GM23338 (cell line): ENCODE data around the gene NRXN2. TPM values are rescaled to one million over a fixed set of nuclear protein-coding genes. Genes with fewer than 3 reads are reported as not detected.

Experiments
- ATAC-seq: fragments of 200-7000 bp; cut with Tn5 transposase; 3 replicates; pipeline ENCODE4 v1.9.1; 2020
- DNase-seq: peaks from one replicate; pipeline ENCODE4 v3.0.0-alpha.2; 2015; ENCODE audit warnings: low spot score
- H2AFZ ChIP-seq: fragments of 200-600 bp; sonication (generic); 2 replicates; pipeline ENCODE4 v1.8.0; 2016; ENCODE audit warnings: antibody characterized with exemption, mild to moderate bottlenecking, moderate library complexity
- H3F3A ChIP-seq: fragments of 200-600 bp; sonication (generic); replicated peaks from 2 replicates; pipeline ENCODE4 v1.8.0; 2017; ENCODE audit warnings: antibody characterized with exemption, mixed run types, low read depth
- H3K27ac ChIP-seq: fragments of 200-600 bp; sonication (generic); 2 replicates; pipeline ENCODE4 v1.6.1; 2016; ENCODE audit warnings: low read depth
- H3K27me3 ChIP-seq: fragments of 200-600 bp; sonication (generic); 2 replicates; pipeline ENCODE4 v1.8.0; 2016; ENCODE audit warnings: mild to moderate bottlenecking, mixed run types, moderate library complexity; ENCODE audit not compliant: insufficient read depth
- H3K36me3 ChIP-seq: fragments of 200-600 bp; sonication (generic); 2 replicates; pipeline ENCODE4 v1.8.0; 2016; ENCODE audit warnings: mild to moderate bottlenecking; ENCODE audit not compliant: insufficient read depth
- H3K4me1 ChIP-seq: fragments of 200-600 bp; sonication (generic); 2 replicates; pipeline ENCODE4 v1.8.0; 2016; ENCODE audit warnings: mild to moderate bottlenecking, moderate library complexity; ENCODE audit not compliant: insufficient read depth
- H3K4me2 ChIP-seq: fragments of 200-600 bp; sonication (generic); 2 replicates; pipeline ENCODE4 v1.7.1; 2017; ENCODE audit warnings: mixed run types
- H3K4me3 ChIP-seq: fragments of 200-600 bp; sonication (generic); 2 replicates; pipeline ENCODE4 v1.6.1; 2016; ENCODE audit warnings: mixed run types
- H3K79me2 ChIP-seq: fragments of 200-600 bp; sonication (generic); replicated peaks from 2 replicates; pipeline ENCODE4 v1.8.0; 2017; ENCODE audit warnings: mild to moderate bottlenecking; ENCODE audit not compliant: insufficient read depth
- H3K9me2 ChIP-seq: fragments of 200-600 bp; sonication (generic); 2 replicates; pipeline ENCODE4 v1.8.0; 2017; ENCODE audit not compliant: insufficient read depth
- H4K20me1 ChIP-seq: fragments of 200-600 bp; sonication (generic); replicated peaks from 2 replicates; pipeline ENCODE4 v1.8.0; 2017; ENCODE audit warnings: mild to moderate bottlenecking; ENCODE audit not compliant: insufficient read depth
- H3K27ac Mint-ChIP-seq: 2 replicates; pipeline ENCODE4 v1.8.0; 2020; ENCODE audit warnings: inconsistent platforms, mild to moderate bottlenecking, moderate library complexity, mixed read lengths
- H3K27me3 Mint-ChIP-seq: 3 replicates; pipeline ENCODE4 v1.8.0; 2022; ENCODE audit warnings: low read depth, mild to moderate bottlenecking, moderate library complexity, mixed read lengths, inconsistent platforms; ENCODE audit not compliant: insufficient read depth, poor library complexity
- H3K36me3 Mint-ChIP-seq: 3 replicates; pipeline ENCODE4 v1.8.0; 2021; ENCODE audit warnings: low read depth, mild to moderate bottlenecking, inconsistent platforms, moderate library complexity, mixed read lengths
- H3K4me1 Mint-ChIP-seq: 3 replicates; pipeline ENCODE4 v1.8.0; 2020; ENCODE audit warnings: mild to moderate bottlenecking, inconsistent platforms, mixed read lengths
- H3K4me3 Mint-ChIP-seq: 3 replicates; pipeline ENCODE4 v1.8.0; 2021; ENCODE audit warnings: moderate library complexity, mild to moderate bottlenecking, inconsistent platforms, mixed read lengths
- H3K9me3 Mint-ChIP-seq: 3 replicates; pipeline ENCODE4 v1.8.0; 2020; ENCODE audit warnings: moderate library complexity, mild to moderate bottlenecking, inconsistent platforms, mixed read lengths
- CREB1 ChIP-seq: fragments of 250-450 bp; sonication (Bioruptor Pico); IDR thresholded peaks from 2 replicates; pipeline ENCODE4 v1.5.0; 2020; ENCODE audit warnings: low read depth, mild to moderate bottlenecking, moderate library complexity
- EZH2 ChIP-seq: fragments of 200-600 bp; sonication (generic); IDR thresholded peaks from one replicate; pipeline ENCODE4 v1.8.0; 2017; ENCODE audit warnings: antibody characterized with exemption, mild to moderate bottlenecking, low read depth; ENCODE audit not compliant: unreplicated experiment
- JUNB ChIP-seq: IDR thresholded peaks from one replicate; pipeline ENCODE4 v1.6.1; 2016; ENCODE audit warnings: antibody characterized with exemption; ENCODE audit not compliant: unreplicated experiment
- NANOG ChIP-seq: IDR thresholded peaks from 2 replicates; pipeline ENCODE4 v1.6.1; 2016; ENCODE audit warnings: antibody characterized with exemption, borderline replicate concordance
- POLR2AphosphoS5 ChIP-seq: IDR thresholded peaks from 2 replicates; pipeline ENCODE4 v1.6.1; 2016; ENCODE audit warnings: antibody characterized with exemption, low read depth
- STAT1 ChIP-seq: IDR thresholded peaks from one replicate; pipeline ENCODE4 v1.6.1; 2016; ENCODE audit warnings: antibody characterized with exemption; ENCODE audit not compliant: unreplicated experiment
- polyA plus RNA-seq: library from polyadenylated mRNA; unstranded; fragments of >200 nt; fragmentation: Nextera tagmentation; extraction: Ambion mirVana; gene quantifications from 2 replicates; pipeline ENCODE4 v1.2.1, GENCODE V29; 2016
- total RNA-seq: library from RNA; depleted of rRNA; stranded (reverse); fragments of >200 nt; shearing (Covaris generic); gene quantifications from 2 replicates; pipeline ENCODE4 v1.2.3, GENCODE V29; 2014
- TF ChIP-seq, protein P1 (sequence below), 2 experiments: fragments of 200-600 bp in 1 of 2; sonication (generic) in 1 of 2; conservative IDR thresholded peaks; 2 replicates each; pipeline versions ENCODE4 v1.5.1 to v1.6.1; 2016 to 2017; ENCODE audit warnings: antibody characterized with exemption in 2 of 2, low read depth in 2 of 2, mild to moderate bottlenecking in 2 of 2, moderate library complexity in 1 of 2
- TF ChIP-seq, protein P2 (sequence below): IDR thresholded peaks from 2 replicates; pipeline ENCODE4 v1.6.1; 2016; ENCODE audit warnings: antibody characterized with exemption
- TF ChIP-seq, protein P3 (sequence below): fragments of 250-450 bp; sonication (Bioruptor Pico); IDR thresholded peaks from 2 replicates; pipeline ENCODE4 v1.5.0; 2020; ENCODE audit warnings: mild to moderate bottlenecking, moderate library complexity

Gene NRXN2
- total and polyA plus RNA-seq, 2 experiments from 2014 or later = 3.4 to 17.0 TPM

DNA sequence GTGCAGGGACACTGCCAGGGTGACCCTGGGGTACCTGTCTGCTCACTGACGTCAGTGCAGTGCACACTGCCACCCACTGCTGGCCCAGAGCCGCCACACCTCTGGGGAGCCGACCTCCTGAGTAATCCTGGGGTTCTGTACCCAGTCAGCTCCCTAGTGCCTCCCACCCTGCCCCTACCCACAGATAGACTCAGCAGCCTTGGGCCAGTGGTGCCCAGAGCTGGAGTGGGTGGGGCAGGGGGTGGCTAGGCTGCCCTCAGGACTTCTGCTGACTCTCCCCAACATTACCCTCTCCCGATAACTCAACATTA, 5.8 kb downstream of the NRXN2 start:
- Histone ChIP-seq H3K9me2 (no peaks in the 10 kb centered on the region), H3F3A (peaks cover 9% of the 10 kb centered on the region), H3K4me3 (no peak overlapping the region), H4K20me1 (peaks cover 5% of the 10 kb centered on the region; the same call in 1 of the 2 replicates), H3K27me3 (peaks cover 49% of the 10 kb centered on the region), H3K27ac (no peak overlapping the region), H3K79me2 (no peaks in the 10 kb centered on the region), H2AFZ (no peak overlapping the region), H3K36me3 (no peaks in the 10 kb centered on the region), H3K4me1 (peaks cover 28% of the 10 kb centered on the region), H3K4me2 (no peak overlapping the region)
- ATAC-seq (no peak; the same call in 2 of the 3 replicates), DNase-seq (no peak)
- peaks cover 53% of the 10 kb centered on the region for H3K4me1 Mint-ChIP-seq
- no peaks in the 10 kb centered on the region for H3K9me3 Mint-ChIP-seq
- H3K27me3 Mint-ChIP-seq = peaks cover 53% of the 10 kb centered on the region
- H3K27ac Mint-ChIP-seq = no peak overlapping the region
- TF ChIP-seq EZH2 = no peak
- TF ChIP-seq, protein P1, sequence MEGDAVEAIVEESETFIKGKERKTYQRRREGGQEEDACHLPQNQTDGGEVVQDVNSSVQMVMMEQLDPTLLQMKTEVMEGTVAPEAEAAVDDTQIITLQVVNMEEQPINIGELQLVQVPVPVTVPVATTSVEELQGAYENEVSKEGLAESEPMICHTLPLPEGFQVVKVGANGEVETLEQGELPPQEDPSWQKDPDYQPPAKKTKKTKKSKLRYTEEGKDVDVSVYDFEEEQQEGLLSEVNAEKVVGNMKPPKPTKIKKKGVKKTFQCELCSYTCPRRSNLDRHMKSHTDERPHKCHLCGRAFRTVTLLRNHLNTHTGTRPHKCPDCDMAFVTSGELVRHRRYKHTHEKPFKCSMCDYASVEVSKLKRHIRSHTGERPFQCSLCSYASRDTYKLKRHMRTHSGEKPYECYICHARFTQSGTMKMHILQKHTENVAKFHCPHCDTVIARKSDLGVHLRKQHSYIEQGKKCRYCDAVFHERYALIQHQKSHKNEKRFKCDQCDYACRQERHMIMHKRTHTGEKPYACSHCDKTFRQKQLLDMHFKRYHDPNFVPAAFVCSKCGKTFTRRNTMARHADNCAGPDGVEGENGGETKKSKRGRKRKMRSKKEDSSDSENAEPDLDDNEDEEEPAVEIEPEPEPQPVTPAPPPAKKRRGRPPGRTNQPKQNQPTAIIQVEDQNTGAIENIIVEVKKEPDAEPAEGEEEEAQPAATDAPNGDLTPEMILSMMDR (conservative IDR thresholded peaks at IDR 0.05; ENCODE audit: low read depth in 2 of 2) = peak in 1 of 2 experiments; percentile 22; a peak in 1 of 4 replicates
- TF ChIP-seq, protein P2, sequence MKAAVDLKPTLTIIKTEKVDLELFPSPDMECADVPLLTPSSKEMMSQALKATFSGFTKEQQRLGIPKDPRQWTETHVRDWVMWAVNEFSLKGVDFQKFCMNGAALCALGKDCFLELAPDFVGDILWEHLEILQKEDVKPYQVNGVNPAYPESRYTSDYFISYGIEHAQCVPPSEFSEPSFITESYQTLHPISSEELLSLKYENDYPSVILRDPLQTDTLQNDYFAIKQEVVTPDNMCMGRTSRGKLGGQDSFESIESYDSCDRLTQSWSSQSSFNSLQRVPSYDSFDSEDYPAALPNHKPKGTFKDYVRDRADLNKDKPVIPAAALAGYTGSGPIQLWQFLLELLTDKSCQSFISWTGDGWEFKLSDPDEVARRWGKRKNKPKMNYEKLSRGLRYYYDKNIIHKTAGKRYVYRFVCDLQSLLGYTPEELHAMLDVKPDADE = no peak
- H3K4me3 Mint-ChIP-seq = no peak overlapping the region
- no peaks in the 10 kb centered on the region; the same call in 2 of the 3 replicates for H3K36me3 Mint-ChIP-seq

DNA sequence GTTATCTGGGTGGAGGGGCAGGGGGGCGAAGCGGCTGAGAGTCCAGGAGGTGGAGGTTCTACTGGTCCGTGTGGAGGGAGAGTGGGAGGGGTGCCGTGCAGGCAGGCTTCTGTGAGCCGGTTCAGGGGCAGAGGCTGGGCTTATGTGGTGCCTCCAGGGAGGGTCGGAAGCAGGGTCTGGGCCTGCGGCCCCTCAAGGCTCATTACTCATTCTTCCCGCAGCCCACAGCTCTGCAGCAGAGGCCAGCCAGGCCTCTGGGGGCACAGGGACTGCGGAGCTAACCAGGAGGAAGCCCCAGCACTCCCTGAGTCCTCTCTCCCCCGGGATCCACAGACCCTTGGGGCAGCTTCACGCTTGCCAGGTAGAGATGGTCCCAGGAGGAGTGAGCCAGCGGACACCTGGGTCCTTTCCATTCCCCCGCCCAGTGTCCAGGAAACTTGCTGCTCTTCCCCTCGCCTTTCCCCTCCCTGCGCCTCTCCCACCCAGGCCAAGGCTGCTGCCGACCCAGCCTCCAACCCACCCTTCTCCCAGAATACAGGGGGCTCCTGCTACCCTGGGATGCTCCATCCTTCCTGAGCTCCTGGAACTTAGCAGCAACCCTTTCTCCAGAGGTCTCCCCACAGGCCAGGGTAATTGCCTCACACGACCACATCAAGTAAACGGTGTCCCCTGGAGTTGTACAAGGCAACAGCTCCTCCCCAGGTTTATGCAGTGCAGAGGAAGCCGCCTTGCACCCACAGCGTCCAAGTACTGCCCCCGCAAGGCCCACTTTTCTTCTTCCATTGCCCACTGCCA, 6.3 kb downstream of the NRXN2 start:
- peaks cover 9% of the 10 kb centered on the region for H3F3A ChIP-seq
- TF ChIP-seq POLR2AphosphoS5 (no peak), CREB1 (CRISPR knock-in tag) (no peak), JUNB (no peak), NANOG (no peak), STAT1 (no peak)
- TF ChIP-seq, protein P3, sequence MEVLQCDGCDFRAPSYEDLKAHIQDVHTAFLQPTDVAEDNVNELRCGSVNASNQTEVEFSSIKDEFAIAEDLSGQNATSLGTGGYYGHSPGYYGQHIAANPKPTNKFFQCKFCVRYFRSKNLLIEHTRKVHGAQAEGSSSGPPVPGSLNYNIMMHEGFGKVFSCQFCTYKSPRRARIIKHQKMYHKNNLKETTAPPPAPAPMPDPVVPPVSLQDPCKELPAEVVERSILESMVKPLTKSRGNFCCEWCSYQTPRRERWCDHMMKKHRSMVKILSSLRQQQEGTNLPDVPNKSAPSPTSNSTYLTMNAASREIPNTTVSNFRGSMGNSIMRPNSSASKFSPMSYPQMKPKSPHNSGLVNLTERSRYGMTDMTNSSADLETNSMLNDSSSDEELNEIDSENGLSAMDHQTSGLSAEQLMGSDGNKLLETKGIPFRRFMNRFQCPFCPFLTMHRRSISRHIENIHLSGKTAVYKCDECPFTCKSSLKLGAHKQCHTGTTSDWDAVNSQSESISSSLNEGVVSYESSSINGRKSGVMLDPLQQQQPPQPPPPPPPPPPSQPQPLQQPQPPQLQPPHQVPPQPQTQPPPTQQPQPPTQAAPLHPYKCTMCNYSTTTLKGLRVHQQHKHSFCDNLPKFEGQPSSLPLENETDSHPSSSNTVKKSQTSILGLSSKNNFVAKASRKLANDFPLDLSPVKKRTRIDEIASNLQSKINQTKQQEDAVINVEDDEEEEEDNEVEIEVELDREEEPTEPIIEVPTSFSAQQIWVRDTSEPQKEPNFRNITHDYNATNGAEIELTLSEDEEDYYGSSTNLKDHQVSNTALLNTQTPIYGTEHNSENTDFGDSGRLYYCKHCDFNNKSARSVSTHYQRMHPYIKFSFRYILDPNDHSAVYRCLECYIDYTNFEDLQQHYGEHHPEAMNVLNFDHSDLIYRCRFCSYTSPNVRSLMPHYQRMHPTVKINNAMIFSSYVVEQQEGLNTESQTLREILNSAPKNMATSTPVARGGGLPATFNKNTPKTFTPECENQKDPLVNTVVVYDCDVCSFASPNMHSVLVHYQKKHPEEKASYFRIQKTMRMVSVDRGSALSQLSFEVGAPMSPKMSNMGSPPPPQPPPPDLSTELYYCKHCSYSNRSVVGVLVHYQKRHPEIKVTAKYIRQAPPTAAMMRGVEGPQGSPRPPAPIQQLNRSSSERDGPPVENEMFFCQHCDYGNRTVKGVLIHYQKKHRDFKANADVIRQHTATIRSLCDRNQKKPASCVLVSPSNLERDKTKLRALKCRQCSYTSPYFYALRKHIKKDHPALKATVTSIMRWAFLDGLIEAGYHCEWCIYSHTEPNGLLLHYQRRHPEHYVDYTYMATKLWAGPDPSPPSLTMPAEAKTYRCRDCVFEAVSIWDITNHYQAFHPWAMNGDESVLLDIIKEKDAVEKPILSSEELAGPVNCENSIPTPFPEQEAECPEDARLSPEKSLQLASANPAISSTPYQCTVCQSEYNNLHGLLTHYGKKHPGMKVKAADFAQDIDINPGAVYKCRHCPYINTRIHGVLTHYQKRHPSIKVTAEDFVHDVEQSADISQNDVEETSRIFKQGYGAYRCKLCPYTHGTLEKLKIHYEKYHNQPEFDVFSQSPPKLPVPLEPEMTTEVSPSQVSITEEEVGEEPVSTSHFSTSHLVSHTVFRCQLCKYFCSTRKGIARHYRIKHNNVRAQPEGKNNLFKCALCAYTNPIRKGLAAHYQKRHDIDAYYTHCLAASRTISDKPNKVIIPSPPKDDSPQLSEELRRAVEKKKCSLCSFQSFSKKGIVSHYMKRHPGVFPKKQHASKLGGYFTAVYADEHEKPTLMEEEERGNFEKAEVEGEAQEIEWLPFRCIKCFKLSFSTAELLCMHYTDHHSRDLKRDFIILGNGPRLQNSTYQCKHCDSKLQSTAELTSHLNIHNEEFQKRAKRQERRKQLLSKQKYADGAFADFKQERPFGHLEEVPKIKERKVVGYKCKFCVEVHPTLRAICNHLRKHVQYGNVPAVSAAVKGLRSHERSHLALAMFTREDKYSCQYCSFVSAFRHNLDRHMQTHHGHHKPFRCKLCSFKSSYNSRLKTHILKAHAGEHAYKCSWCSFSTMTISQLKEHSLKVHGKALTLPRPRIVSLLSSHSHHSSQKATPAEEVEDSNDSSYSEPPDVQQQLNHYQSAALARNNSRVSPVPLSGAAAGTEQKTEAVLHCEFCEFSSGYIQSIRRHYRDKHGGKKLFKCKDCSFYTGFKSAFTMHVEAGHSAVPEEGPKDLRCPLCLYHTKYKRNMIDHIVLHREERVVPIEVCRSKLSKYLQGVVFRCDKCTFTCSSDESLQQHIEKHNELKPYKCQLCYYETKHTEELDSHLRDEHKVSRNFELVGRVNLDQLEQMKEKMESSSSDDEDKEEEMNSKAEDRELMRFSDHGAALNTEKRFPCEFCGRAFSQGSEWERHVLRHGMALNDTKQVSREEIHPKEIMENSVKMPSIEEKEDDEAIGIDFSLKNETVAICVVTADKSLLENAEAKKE (CRISPR knock-in tag) = no peak
- H3K27me3 ChIP-seq = peaks cover 49% of the 10 kb centered on the region
- no peaks in the 10 kb centered on the region for H3K9me3 Mint-ChIP-seq
- DNase-seq = no peak
- H3K4me3 ChIP-seq = no peak overlapping the region
- peaks cover 54% of the 10 kb centered on the region for H3K4me1 Mint-ChIP-seq
- H3K27ac Mint-ChIP-seq = no peak overlapping the region
- H4K20me1 ChIP-seq = peaks cover 5% of the 10 kb centered on the region; the same call in 1 of the 2 replicates
- no peaks in the 10 kb centered on the region; the same call in 2 of the 3 replicates for H3K36me3 Mint-ChIP-seq
- H3K4me1 ChIP-seq = peaks cover 26% of the 10 kb centered on the region
- no peak overlapping the region for H2AFZ ChIP-seq
- ATAC-seq = peak; percentile 4; the same call in 1 of the 3 replicates
- H3K4me2 ChIP-seq = 0 out of 2 replicates have a peak overlapping the region, but pooled peaks have one; percentile 20
- H3K27me3 Mint-ChIP-seq = peaks cover 53% of the 10 kb centered on the region
- no peaks in the 10 kb centered on the region for H3K36me3 ChIP-seq
- H3K4me3 Mint-ChIP-seq = no peak overlapping the region
- no peaks in the 10 kb centered on the region for H3K9me2 ChIP-seq
- no peak overlapping the region for H3K27ac ChIP-seq
- H3K79me2 ChIP-seq = no peaks in the 10 kb centered on the region
